GM06990 (cell line): ENCODE measurements around the gene NGEF.

Experiments used
- DNase-seq: peaks from one replicate; pipeline ENCODE4 v3.0.0-alpha.2; 2011; ENCODE audit not compliant: insufficient read length; ENCODE audit errors: extremely low read depth
- H3K27me3 ChIP-seq: replicated peaks from 2 replicates; pipeline ENCODE4 v1.6.0; 2011; ENCODE audit warnings: low read length; ENCODE audit not compliant: control insufficient read depth, insufficient read depth
- H3K36me3 ChIP-seq: 2 replicates; pipeline ENCODE4 v1.5.1; 2011; ENCODE audit warnings: low read length; ENCODE audit not compliant: control insufficient read depth, insufficient read depth
- H3K4me3 ChIP-seq: replicated peaks from 2 replicates; pipeline ENCODE4 v1.5.1; 2011; ENCODE audit warnings: low read depth, mild to moderate bottlenecking, control low read depth, low read length
- CTCF ChIP-seq: IDR thresholded peaks from 2 replicates; pipeline ENCODE4 v1.5.1; 2011; ENCODE audit warnings: low read length, control low read depth, mild to moderate bottlenecking, inconsistent platforms; ENCODE audit not compliant: insufficient read depth, poor library complexity, severe bottlenecking

The NGEF gene

GRCh38 chr2:232898592-232899543, 114.2 kb downstream of the NGEF start:
- no peaks in the 10 kb centered on the region for H3K36me3 ChIP-seq
- H3K27me3 ChIP-seq: no peaks in the 10 kb centered on the region; the same call in 1 of the 2 replicates
- DNase-seq: no peak
- H3K4me3 ChIP-seq: no peak overlapping the region
- TF ChIP-seq CTCF: no peak

GRCh38 chr2:232897598-232898408, 115.3 kb downstream of the NGEF start:
- no peaks in the 10 kb centered on the region for H3K36me3 ChIP-seq
- TF ChIP-seq CTCF: no peak
- no peaks in the 10 kb centered on the region; the same call in 1 of the 2 replicates for H3K27me3 ChIP-seq
- no peak for DNase-seq
- no peak overlapping the region for H3K4me3 ChIP-seq

GRCh38 chr2:232896720-232897597, 116.1 kb downstream of the NGEF start:
- no peak for TF ChIP-seq CTCF
- DNase-seq: no peak
- H3K36me3 ChIP-seq: no peaks in the 10 kb centered on the region
- no peaks in the 10 kb centered on the region; the same call in 1 of the 2 replicates for H3K27me3 ChIP-seq
- no peak overlapping the region for H3K4me3 ChIP-seq

DNA sequence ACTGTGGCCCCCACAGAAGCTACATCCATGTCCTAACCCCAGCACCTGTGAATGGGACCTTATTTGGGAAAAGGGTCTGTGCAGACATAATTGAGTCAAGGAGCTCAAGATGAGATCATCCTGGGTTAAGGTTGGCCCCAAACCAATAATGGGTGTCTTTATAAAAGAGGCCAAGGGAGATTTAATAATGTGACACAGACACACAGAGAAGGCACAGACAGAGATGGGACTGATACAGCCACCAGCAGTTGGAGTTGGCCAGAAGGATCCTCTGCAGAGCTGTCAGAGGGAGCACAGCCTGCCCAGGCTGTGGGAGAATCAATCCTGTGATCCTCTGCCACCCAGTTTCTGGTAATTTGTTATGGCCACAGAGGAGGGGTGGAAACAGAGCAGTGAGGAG, 116.9 kb downstream of the NGEF start:
- no peaks in the 10 kb centered on the region for H3K36me3 ChIP-seq
- no peak overlapping the region for H3K4me3 ChIP-seq
- no peak for TF ChIP-seq CTCF
- no peak for DNase-seq
- H3K27me3 ChIP-seq: no peaks in the 10 kb centered on the region; the same call in 1 of the 2 replicates

DNA sequence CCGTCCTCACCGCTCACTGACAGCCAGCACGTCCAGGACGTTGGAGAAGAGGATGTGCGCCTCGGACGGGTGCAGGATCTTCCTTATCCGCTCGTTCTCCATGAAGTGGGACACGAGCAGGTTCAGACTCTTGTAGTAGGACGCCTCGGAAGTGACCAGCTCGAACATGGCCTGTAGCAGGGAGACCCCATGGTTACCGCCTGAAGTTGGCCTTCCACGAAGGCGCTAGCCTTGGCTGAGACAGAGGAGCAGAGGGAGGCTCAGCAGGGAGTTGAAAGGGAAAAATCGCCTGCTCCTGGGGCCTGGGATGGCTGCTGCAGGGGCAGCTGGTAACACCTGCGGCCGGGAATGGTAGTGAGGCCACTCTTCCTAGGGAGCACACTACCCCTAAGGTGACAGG, 118.3 kb downstream of the NGEF start:
- H3K27me3 ChIP-seq: no peaks in the 10 kb centered on the region; the same call in 1 of the 2 replicates
- no peak overlapping the region for H3K4me3 ChIP-seq
- H3K36me3 ChIP-seq: no peaks in the 10 kb centered on the region
- DNase-seq: no peak
- no peak for TF ChIP-seq CTCF
